Measurements from ENCODE around the gene FBLN1. TPM values are rescaled to one million over a fixed set of nuclear protein-coding genes. Genes with fewer than 3 reads are reported as not detected.
A peak's percentile ranks its signal among the peaks of the same experiment; 100 is the strongest.

Gene FBLN1
- total and polyA plus RNA-seq, 2 of the 13 experiments (the other 11 are each of a cell fraction or from before 2014, with no cell fraction given), result 37.3 to 103 TPM

- no peak; the same call in 1 of the 2 replicates for TF ChIP-seq RFXAP (CRISPR knock-in tag; IDR thresholded peaks at IDR 0.05; ENCODE audit: borderline replicate concordance)
- peak; percentile 57 for TF ChIP-seq ZNF121 (CRISPR knock-in tag; IDR thresholded peaks at IDR 0.05)
- peak; percentile 82; the same call in 1 of the 2 replicates for TF ChIP-seq KDM4B (CRISPR knock-in tag; IDR thresholded peaks at IDR 0.05)
- TF ChIP-seq ZNF704 (CRISPR knock-in tag; IDR thresholded peaks at IDR 0.05; ENCODE audit: borderline replicate concordance), result 0 out of 2 replicates have a peak, but pooled peaks have one; percentile 43
- TF ChIP-seq GTF2F1 (IDR thresholded peaks at IDR 0.05; ENCODE audit: low read length), result no peak
- peak; percentile 60 for TF ChIP-seq ZMYM4 (CRISPR knock-in tag; IDR thresholded peaks at IDR 0.05)
- peak; percentile 22; the same call in 1 of the 2 replicates for TF ChIP-seq TFDP2 (CRISPR knock-in tag; IDR thresholded peaks at IDR 0.05)
- TF ChIP-seq ZKSCAN8 (CRISPR knock-in tag; IDR thresholded peaks at IDR 0.05; ENCODE audit: borderline replicate concordance), result no peak
- no peak for TF ChIP-seq DNMT3B (CRISPR knock-in tag; conservative IDR thresholded peaks at IDR 0.05)
- no peak for TF ChIP-seq ZNF34 (CRISPR knock-in tag; IDR thresholded peaks at IDR 0.05; ENCODE audit: borderline replicate concordance)
- no peak for TF ChIP-seq HES4 (CRISPR knock-in tag; IDR thresholded peaks at IDR 0.05; ENCODE audit: borderline replicate concordance)
- no peak for TF ChIP-seq ZBTB33 (CRISPR knock-in tag; IDR thresholded peaks at IDR 0.05)
- peak; percentile 66 for TF ChIP-seq GATAD2A (CRISPR knock-in tag; IDR thresholded peaks at IDR 0.05)
- TF ChIP-seq ZNF280B (CRISPR knock-in tag; IDR thresholded peaks at IDR 0.05; ENCODE audit: borderline replicate concordance), result peak; percentile 45; the same call in 1 of the 2 replicates
- TF ChIP-seq AKAP8 (CRISPR knock-in tag; IDR thresholded peaks at IDR 0.05), result 0 out of 2 replicates have a peak, but pooled peaks have one; percentile 44
- no peak for TF ChIP-seq DR1 (CRISPR knock-in tag; IDR thresholded peaks at IDR 0.05)
- no peak for TF ChIP-seq EZH2 (conservative IDR thresholded peaks at IDR 0.05; ENCODE audit: low read depth, low read length)
- TF ChIP-seq ZNF3 (CRISPR knock-in tag; IDR thresholded peaks at IDR 0.05), result no peak
- peak; percentile 52; the same call in 1 of the 2 replicates for TF ChIP-seq ZBTB43 (CRISPR knock-in tag; conservative IDR thresholded peaks at IDR 0.05)
- TF ChIP-seq ZNF747 (CRISPR knock-in tag; IDR thresholded peaks at IDR 0.05; ENCODE audit: borderline replicate concordance), result 0 out of 2 replicates have a peak, but pooled peaks have one; percentile 22
- no peak for TF ChIP-seq ATRX (CRISPR knock-in tag; IDR thresholded peaks at IDR 0.05; ENCODE audit: borderline replicate concordance)
- TF ChIP-seq RARG (CRISPR knock-in tag; IDR thresholded peaks at IDR 0.05; ENCODE audit: low read depth), result no peak
- TF ChIP-seq ZNF124 (CRISPR knock-in tag; IDR thresholded peaks at IDR 0.05), result peak; percentile 41; the same call in 1 of the 2 replicates
- no peak for TF ChIP-seq PPARG (CRISPR knock-in tag; conservative IDR thresholded peaks at IDR 0.05)
Observed at GRCh38 chr22:45597460-45598192, 94.9 kb downstream of the FBLN1 start (continued).

Data from HepG2 (cell line).